ENCODE data around the gene LARGE1.
"Not testable (repeated sequence)": the region's sequence is repeated elsewhere in the genome, so short reads cannot be mapped to it uniquely, and the experiment has no call there.

The LARGE1 gene

DNA sequence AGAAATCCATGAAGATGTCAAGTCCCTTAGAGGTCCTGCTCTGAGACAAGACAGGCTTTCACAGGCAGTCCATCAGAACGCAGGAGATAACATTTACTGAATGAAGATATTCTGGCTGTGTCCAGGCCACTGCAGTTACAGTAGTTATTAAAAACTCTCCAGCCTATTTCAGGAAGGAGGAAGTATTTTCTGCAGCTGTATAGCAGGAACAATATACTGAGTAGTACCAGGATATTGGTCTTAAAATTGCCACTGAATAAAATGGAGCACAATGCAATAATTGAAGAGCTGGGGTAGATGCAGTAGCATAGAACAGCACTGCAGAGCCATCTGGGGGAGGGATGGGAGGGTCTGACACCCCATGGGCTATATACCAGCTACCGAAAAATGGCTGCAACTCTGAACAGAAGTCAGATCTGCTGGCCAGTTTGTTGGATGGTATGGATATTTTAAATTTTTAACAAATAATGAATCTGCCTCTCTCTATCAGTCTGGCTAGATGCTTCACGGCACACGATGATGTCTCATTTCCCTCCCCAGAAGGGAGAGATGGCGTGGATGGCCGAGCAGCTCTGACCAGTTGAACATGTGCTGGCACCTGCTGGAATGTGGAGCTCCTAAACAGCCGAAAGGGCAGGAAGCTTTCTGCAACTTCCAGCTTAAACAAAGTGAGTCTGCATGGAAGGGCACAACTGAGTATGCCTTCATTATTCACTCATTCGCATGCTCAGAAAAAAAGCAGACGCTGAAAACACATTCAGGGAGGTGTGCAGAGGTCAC is 520.0 kb downstream of the LARGE1 start:
- no peak for DNase-seq

DNA sequence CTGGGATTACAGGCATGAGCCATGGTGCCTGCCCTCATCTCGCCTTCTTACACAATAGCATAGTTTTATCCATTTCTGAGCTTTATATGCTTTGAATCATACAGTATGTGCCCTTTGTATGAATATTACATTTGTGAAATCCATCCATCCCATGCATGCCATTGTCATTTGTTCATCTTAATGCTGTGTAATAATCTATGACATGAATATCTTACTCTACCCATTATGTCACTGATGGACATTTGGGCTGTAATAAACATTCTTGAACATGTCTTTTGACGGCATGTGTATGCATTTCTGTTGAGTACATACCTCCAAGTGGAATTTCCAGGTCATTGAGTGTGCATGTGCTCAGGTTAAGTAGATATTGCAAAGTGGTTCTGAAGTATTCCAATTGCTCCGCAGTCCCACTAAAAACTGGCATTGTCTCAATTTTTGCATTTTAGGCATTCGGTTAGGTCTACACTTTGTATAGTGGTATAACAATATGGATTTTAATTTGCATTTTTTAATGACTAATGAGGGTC is 522.8 kb downstream of the LARGE1 start:
- DNase-seq: no peak

DNA sequence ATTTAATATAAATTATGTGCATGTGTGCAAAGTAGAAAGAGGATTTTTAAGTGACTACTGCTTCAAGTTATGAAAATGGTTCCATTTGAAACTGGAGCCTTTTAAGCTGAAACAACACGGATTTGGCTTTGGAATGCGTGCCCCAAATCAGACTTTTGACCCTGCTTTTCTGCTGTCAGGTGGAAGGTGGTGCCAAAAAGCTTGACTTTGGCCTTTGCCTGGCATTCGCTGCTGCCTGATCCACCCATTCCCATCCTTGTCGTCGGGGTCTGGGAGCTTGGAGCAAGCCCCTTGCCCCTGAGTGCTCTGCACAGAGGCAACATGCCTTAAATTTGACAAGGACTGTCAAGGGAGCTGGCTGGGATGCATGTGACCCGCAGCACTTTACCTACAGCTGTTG is 526.8 kb downstream of the LARGE1 start:
- no peak for DNase-seq

GRCh38 chr22:33391298-33391697 is 529.0 kb downstream of the LARGE1 start:
- no peak for DNase-seq

GRCh38 chr22:33389936-33390335 is 530.3 kb downstream of the LARGE1 start:
- DNase-seq: no peak

GRCh38 chr22:33386270-33386669 is 534.0 kb downstream of the LARGE1 start:
- DNase-seq: no peak

DNA sequence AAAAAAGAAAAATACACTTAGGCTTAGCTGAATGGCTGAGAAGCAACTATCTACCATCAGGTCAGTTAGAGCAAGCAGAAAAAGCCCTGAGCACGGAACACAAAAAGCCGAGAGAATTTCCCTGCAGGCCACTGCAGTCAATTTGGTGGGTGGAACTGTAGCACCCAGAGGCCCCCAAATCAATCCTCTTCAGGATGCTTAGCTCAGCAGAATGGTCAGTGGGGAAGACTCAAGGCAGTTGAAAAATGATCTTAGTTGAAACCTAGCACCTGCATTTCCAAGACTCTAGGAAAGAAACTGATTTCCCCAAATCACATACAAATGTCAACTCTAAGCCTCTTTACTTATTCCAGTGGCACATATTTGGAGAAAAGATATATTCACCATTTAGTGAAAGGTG is 534.7 kb downstream of the LARGE1 start:
- DNase-seq: no peak

GRCh38 chr22:33382436-33382835 is 537.8 kb downstream of the LARGE1 start:
- no peak for DNase-seq

GRCh38 chr22:33381531-33382406 is 538.5 kb downstream of the LARGE1 start:
- DNase-seq: no peak

DNA sequence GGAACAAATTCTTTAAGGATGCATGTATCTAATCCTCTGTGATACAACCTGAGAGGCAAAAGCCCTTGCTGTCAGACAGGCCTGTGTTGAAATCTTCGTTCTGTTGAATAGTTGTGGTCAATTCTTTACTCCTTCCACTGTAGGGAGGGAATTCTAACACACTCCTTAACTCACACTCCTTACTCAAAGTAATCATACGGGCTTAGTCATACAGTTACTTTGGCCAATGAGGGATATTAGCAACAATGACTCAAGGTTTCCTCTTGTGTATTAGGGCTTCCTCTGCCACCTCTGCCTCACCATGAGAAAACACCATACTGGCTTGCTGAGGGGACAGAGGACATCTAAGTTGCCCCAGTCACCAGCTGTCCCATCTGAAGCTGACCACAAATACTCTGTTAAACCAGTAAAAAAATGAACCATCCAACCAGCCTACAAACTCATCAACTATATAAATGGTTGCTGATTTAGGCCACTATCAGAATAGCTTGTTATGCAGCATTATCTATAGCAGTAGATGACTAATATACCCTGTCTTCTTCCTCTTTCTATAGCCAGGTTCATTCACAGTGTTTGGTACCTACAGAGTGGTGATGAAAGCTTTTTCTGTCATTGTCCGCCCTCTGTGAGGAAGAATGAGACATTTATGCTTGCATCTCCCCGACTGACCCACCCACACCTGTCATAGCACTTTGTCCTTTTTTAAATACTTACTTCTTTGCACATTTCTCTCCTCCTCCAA is 539.3 kb downstream of the LARGE1 start:
- no peak for DNase-seq

DNA sequence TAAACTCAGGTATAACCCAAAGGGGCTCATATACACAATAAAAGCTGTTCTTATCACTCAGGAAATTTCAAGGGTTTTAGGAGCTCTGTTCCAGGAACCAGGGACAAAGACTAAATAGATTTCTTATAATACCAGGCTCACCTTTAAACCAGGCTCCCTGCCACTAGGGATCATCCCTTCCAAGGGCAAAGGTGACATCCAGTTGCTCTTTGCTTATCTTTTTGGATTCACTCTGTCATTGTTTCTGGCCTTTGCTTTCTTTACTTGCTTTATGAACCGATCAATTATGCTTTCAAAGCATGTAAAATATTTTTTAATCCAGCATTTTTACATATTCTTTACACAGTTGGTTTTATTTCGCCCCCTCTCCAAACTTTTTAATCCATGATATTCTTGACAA is 540.4 kb downstream of the LARGE1 start:
- no peak for DNase-seq

DNA sequence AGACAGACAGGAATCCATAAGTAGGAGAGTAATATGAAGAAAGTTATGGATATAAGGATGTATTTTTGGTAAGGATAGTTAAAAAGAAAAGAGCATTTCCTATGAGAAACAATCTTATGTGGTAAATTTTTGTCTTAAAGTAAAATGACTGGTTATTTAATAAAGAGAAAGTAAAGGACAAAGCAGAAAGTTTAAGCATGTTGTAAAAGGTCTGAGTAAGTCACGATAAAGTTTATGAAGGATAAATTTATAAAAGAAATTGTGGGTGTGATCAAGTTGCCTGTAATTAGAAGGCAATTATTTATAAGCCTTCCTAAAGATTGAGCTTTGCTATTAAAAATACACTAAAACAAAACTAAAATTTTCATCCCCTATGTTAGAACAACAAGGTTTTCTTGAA is 547.4 kb downstream of the LARGE1 start:
- DNase-seq: no peak

- DNase-seq: not testable (repeated sequence)
These were observed 557.0 kb downstream of the LARGE1 start for GRCh38 chr22:33363256-33363655.

DNA sequence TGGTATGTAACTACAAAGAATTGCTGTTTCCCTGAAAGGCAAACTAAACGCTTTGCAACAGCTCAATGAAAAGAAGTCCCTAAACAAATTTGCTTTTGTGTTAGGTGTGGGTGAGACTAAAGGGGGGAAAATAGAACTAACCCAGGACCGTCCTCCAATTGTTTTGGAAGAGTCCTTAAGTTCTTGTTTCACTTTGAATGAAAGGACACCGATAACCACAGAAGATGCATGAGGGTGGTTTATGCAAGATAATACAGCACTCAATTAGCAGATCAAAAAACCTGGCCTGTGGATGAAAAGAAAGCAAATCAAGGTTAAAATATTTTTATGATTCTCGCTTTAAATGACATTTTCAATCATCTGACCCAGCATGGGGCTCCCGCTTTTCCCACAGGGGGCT is 557.6 kb downstream of the LARGE1 start:
- no peak for DNase-seq

- DNase-seq: no peak
These were observed 558.7 kb downstream of the LARGE1 start for GRCh38 chr22:33361581-33361980.

DNA sequence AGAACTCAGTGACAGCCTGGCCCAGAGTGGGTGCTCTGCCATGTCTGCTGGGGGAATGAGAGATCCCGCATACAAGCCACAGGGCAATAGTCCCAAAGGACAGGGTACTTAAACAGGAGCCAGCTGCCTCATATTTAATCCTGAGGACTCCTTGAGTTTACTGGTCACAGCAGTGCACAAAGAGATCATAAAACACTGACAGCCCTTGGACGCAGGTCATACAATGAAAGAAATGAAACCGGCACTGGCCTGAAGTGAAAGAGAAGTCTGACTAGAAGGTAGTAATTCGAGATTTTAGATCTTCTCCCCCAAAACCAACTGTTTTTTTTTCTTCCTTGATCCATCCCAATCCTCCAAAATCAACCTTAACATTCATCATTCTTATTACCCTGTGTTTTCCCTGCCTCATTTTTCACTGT is 562.3 kb downstream of the LARGE1 start:
- DNase-seq: no peak

DNA sequence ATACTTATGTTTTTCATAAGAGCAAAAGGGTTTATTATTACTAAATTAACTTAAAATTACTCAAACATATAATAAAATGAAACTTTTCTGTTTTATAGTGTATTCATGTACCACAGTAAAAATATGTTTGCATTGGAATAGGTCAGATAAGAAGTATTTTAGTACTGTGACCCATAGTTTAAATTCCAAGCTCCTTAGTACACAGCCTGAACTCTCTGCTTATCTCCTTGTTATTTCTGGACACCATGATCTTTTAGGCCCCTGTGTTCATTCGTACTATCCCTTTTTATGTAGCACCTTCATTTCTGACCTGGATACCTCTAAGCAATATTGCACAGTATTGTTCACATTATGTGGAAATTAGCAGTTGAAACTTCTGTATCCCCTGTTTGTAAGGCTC is 565.3 kb downstream of the LARGE1 start:
- no peak for DNase-seq

DNA sequence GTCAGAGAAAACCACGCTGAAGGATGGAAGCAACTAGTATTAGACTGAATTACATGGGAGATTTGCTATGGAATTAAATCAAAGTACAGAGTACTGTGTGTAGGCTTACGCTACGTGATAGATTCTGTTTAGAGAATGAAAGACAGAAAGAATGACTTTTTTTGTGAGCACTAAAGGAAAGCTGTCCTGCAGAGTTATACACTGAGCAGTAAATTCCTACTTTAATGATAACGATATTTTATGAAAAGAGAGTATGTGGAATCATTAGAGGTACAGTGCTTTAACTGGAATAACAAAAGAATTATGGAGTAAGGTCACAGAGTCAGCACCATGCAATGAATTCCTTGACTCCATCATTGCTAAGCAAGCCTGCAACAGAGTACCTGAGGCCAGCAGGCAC is 566.8 kb downstream of the LARGE1 start:
- no peak for DNase-seq

DNA sequence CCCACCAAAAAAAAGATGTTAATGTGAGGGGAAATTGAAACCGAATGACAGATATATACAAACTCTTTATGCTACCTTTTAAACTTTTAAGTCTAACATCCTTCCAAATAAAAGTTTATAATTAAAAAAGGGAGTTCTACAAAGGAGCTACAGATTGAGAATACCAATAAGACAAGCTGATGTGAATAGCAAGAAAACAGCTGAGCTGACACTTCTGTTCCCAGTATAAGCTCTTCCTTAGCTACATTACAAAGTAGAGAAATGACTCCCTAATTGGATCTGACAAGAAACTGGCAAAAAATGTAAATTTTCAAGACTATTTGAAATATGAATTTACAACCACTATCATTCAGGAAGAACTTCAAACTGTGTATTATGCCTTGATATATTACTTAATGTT is 567.5 kb downstream of the LARGE1 start:
- DNase-seq: no peak

- DNase-seq: no peak
These were observed 569.3 kb downstream of the LARGE1 start for GRCh38 chr22:33350961-33351360.

- DNase-seq: no peak
These were observed 569.8 kb downstream of the LARGE1 start for GRCh38 chr22:33350491-33350890.

DNA sequence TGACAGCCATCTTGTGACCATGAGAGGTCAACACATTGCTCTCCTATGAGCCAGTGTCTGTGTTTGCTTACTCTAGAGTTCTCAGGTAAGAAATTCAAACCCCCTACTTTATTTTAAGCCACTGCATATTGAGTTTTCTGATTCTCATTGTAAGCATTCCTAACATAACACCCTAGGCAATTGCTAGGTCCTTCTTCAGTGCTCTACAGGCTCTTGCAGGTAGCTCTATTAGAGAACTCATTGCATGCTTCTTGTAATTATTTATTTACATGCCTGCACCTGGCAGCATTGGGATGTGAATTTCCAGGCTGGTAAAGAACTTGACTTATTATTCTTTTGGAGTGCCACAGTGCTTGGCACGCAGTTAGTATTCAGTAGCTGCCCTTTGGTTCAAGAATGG is 573.3 kb downstream of the LARGE1 start:
- DNase-seq: no peak

- no peak for DNase-seq
These were observed 578.7 kb downstream of the LARGE1 start for GRCh38 chr22:33341611-33342010.

All from activated CD8-positive, alpha-beta memory T cell treated with anti-CD3 and anti-CD28 coated beads, Interleukin-2, amount 50 U/mL, for 4 hours (primary cell).